ENCODE data around the gene ZNF341. TPM values are rescaled to one million over a fixed set of nuclear protein-coding genes. Genes with fewer than 3 reads are reported as not detected.

ZNF341 gene
- total RNA-seq, 3 donors from 2014 or later, result 5.0 to 5.6 (median 5.1) TPM

- Histone ChIP-seq H3K36me3 (ENCODE audit: low read depth) (no peaks in the 10 kb centered on the region), H3K9me3 (no peaks in the 10 kb centered on the region), H3K4me1 (ENCODE audit: low read depth) (peaks cover 88% of the 10 kb centered on the region), H3K4me3 (no peak overlapping the region)
- no peak for ATAC-seq
- intact Hi-C loops (cut with DNase I, micrococcal nuclease), result no loop called here
- no peak for TF ChIP-seq CTCF (IDR thresholded peaks at IDR 0.05)
- DNase-seq, result no peak
Measured at GRCh38 chr20:33841436-33841799, 109.6 kb downstream of the ZNF341 start.

Other genes with a start within 250 kb of the ZNF341 start
- 10 to 100 TPM; 28.5 to 37.4 (median 30.3) TPM for gene CBFA2T2, start 241.9 kb upstream of the ZNF341 start, total RNA-seq
- under 1 TPM in 1 of 3 donors, not detected in 2; 0.24 TPM for gene C20orf144, start 69.7 kb upstream of the ZNF341 start, total RNA-seq
- gene ACTL10, start 65.1 kb upstream of the ZNF341 start, total RNA-seq, result 1 to 10 TPM; 1.7 to 4.2 (median 2.4) TPM
- gene NECAB3, start 57.6 kb upstream of the ZNF341 start, total RNA-seq, result 10 to 100 TPM; 50.7 to 55.7 (median 51.7) TPM
- 1 to 10 TPM; 3.6 to 8.2 (median 4.1) TPM for gene E2F1, start 45.6 kb upstream of the ZNF341 start, total RNA-seq
- gene PXMP4, start 11.7 kb upstream of the ZNF341 start, total RNA-seq, result 10 to 100 TPM; 14.5 to 18.6 (median 18.2) TPM
- 100 to 1,000 TPM; 167 to 230 (median 184) TPM for gene CHMP4B, start 79.4 kb downstream of the ZNF341 start, total RNA-seq